AG10803 (cell line): ENCODE results near the gene RHBDL2.
A peak's percentile ranks its signal among the peaks of the same experiment; 100 is the strongest.

Source experiments
- DNase-seq: peaks from one replicate; pipeline ENCODE4 v3.0.0; 2010; ENCODE audit warnings: low read depth
- H3K4me3 ChIP-seq: 2 replicates; pipeline ENCODE4 v1.5.1; 2011; ENCODE audit warnings: mild to moderate bottlenecking, low read length, control low read depth
- CTCF ChIP-seq: conservative IDR thresholded peaks from 2 replicates; pipeline ENCODE4 v1.5.1; 2011; ENCODE audit warnings: mild to moderate bottlenecking, low read length, control low read depth, inconsistent platforms

Gene RHBDL2

GRCh38 chr1:38964140-38964548 lies 22.5 kb upstream of the RHBDL2 start:
- TF ChIP-seq CTCF: no peak
- no peak for DNase-seq
- no peak overlapping the region for H3K4me3 ChIP-seq

GRCh38 chr1:38962560-38962959 lies 20.9 kb upstream of the RHBDL2 start:
- no peak overlapping the region for H3K4me3 ChIP-seq
- no peak for TF ChIP-seq CTCF
- DNase-seq: peak; percentile 54

DNA sequence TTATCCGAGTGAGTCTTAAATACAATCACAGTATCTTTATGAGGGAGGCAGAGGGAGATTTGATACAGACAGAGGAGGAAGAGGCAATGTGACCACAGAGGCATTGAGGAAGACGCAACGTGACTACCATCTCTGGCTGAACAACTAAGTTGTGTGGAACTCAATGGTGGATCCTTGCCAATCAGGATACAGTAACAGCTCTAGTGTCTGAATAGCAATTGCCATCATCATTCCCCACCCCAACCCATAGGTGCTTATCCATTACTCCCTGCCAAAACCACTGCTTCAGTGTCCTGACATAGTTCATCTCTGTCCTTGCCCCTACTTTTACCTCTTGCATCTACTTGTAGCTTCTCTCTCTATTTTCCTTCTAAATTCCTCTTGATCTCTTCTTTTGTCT lies 20.5 kb upstream of the RHBDL2 start:
- peak; percentile 92 for DNase-seq
- no peak overlapping the region for H3K4me3 ChIP-seq
- no peak for TF ChIP-seq CTCF

- H3K4me3 ChIP-seq: no peak overlapping the region
- no peak for TF ChIP-seq CTCF
- peak; percentile 42 for DNase-seq
Observed at GRCh38 chr1:38958967-38959366, 17.3 kb upstream of the RHBDL2 start.

GRCh38 chr1:38953433-38953860 lies 11.8 kb upstream of the RHBDL2 start:
- DNase-seq: no peak
- H3K4me3 ChIP-seq: no peak overlapping the region
- no peak for TF ChIP-seq CTCF

GRCh38 chr1:38950553-38950952 lies 8.9 kb upstream of the RHBDL2 start:
- DNase-seq: no peak
- TF ChIP-seq CTCF: no peak
- no peak overlapping the region for H3K4me3 ChIP-seq

GRCh38 chr1:38944547-38944946 lies 2.9 kb upstream of the RHBDL2 start:
- DNase-seq: no peak
- no peak overlapping the region for H3K4me3 ChIP-seq
- no peak for TF ChIP-seq CTCF
